ENCODE data around the gene DSP.

DNA sequence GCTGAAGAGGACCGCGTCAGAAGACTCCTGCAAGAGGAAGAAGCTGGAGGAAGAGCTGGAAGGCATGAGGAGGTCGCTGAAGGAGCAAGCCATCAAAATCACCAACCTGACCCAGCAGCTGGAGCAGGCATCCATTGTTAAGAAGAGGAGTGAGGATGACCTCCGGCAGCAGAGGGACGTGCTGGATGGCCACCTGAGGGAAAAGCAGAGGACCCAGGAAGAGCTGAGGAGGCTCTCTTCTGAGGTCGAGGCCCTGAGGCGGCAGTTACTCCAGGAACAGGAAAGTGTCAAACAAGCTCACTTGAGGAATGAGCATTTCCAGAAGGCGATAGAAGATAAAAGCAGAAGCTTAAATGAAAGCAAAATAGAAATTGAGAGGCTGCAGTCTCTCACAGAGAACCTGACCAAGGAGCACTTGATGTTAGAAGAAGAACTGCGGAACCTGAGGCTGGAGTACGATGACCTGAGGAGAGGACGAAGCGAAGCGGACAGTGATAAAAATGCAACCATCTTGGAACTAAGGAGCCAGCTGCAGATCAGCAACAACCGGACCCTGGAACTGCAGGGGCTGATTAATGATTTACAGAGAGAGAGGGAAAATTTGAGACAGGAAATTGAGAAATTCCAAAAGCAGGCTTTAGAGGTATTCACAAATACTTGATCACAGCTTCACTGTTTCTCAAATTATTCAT lies 39.6 kb downstream of the DSP start:
- TF ChIP-seq CTCF (IDR thresholded peaks at IDR 0.05): no peak
- TF ChIP-seq POLR2A (IDR thresholded peaks at IDR 0.05): no peak
